ENCODE results near the gene PLEKHO2. TPM values are rescaled to one million over a fixed set of nuclear protein-coding genes. Genes with fewer than 3 reads are reported as not detected.

Gene PLEKHO2
- total and polyA plus RNA-seq, 2 donors (not counting 3 experiments of a cell fraction or from before 2014, with no cell fraction given): 21.9 to 24.9 TPM

DNA sequence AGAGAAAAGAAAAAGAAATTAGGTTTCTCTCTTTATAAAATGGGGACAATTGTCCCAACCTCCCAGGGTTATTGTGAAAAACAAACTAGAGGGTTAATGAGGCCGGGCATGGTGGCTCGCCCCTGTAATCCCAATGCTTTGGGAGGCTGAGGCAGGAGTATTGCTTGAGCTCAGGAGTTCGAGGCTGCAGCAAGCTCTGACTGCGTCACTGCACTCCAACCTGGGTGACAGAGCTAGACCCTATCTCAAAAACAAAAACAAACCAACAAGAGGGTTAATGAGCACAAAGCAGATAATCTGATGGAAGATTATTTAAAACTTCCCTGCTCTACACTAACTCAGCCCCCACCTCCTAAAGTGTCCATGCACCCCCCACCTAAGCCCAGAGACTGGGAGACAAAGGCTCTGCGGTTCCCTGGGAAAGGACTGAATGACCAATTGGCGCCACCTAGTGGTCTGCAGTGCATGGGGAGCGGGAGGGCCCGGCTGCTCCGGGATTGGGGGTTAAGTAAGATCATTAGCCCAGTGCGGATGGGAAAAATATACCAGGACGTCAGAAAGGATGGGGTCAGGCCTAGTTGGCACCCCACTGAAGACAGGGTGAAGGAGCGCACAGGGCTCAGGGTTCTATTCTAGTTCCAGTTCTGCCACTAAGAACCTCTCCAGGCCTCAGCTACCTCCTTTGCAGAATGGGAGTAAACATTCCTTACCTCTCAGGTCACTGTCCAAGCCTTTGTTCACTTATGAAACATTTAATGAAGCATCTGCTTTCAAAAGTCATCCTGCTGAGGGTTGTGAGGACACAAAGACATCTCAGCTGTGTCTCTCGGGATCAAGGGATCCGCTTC, 31.8 kb upstream of the PLEKHO2 start:
- Histone ChIP-seq H3K36me3 (ENCODE audit: control insufficient read depth in 2 of 2, extremely low read depth in 1 of 2, insufficient read depth in 2 of 2, low read length in 2 of 2) (no peaks in the 10 kb centered on the region), H3K4me2 (ENCODE audit: insufficient read depth, low read length) (no peak overlapping the region), H3K27me3 (ENCODE audit: control insufficient read depth in 2 of 2, insufficient read depth in 2 of 2, low read length in 2 of 2) (peaks cover 0 to 6% of the 10 kb centered on the region in 2 experiments), H3K4me1 (ENCODE audit: control insufficient read depth, extremely low read depth, insufficient read depth, low read length) (no peaks in the 10 kb centered on the region), H3K9me3 (replicated peaks; ENCODE audit: control insufficient read depth, insufficient read depth, low read length) (no peaks in the 10 kb centered on the region), H4K20me1 (replicated peaks; ENCODE audit: control insufficient read depth, extremely low read depth, insufficient read depth, low read length) (no peaks in the 10 kb centered on the region), H3K79me2 (ENCODE audit: control insufficient read depth, insufficient read depth, low read length) (no peaks in the 10 kb centered on the region), H3K9ac (replicated peaks; ENCODE audit: extremely low read depth, insufficient read depth, low read length) (no peak overlapping the region), H3K27ac (ENCODE audit: insufficient read depth, low read depth, low read length) (no peak overlapping the region), H3K4me3 (replicated peaks in 1 of 3; ENCODE audit: insufficient read depth in 1 of 3, low read depth in 1 of 3, low read length in 3 of 3) (no peak overlapping the region), H3K9me1 (replicated peaks; ENCODE audit: control insufficient read depth, extremely low read depth, insufficient read depth, low read length) (no peaks in the 10 kb centered on the region), H2AFZ (ENCODE audit: low read depth, low read length) (no peak overlapping the region)
- ChIA-PET POLR2A (interaction anchor here (0.6 kb wide), 1 partner anchor 136 kb away, joined by 4 read pairs; no protein-coding TSS in a partner anchor), CTCF (interaction anchor here (0.7 to 6.9 kb wide), 37 partner anchors 9 to 509 kb away, joined by 3 to 222 read pairs (median 4); partner anchors contain the start of genes ANKDD1A and PIF1)
- FAIRE-seq: peak; percentile 93
- DNase-seq (ENCODE audit: low read depth, low spot score): peak; percentile 67
- intact Hi-C loops (cut with micrococcal nuclease): loop anchor here (1.0 kb wide), 3 partner anchors 79 to 124 kb away; no protein-coding TSS in a partner anchor
- no peak for TF ChIP-seq JUN (IDR thresholded peaks at IDR 0.05; ENCODE audit: borderline replicate concordance, insufficient read depth, insufficient read length, low read depth)
- TF ChIP-seq, protein P1, sequence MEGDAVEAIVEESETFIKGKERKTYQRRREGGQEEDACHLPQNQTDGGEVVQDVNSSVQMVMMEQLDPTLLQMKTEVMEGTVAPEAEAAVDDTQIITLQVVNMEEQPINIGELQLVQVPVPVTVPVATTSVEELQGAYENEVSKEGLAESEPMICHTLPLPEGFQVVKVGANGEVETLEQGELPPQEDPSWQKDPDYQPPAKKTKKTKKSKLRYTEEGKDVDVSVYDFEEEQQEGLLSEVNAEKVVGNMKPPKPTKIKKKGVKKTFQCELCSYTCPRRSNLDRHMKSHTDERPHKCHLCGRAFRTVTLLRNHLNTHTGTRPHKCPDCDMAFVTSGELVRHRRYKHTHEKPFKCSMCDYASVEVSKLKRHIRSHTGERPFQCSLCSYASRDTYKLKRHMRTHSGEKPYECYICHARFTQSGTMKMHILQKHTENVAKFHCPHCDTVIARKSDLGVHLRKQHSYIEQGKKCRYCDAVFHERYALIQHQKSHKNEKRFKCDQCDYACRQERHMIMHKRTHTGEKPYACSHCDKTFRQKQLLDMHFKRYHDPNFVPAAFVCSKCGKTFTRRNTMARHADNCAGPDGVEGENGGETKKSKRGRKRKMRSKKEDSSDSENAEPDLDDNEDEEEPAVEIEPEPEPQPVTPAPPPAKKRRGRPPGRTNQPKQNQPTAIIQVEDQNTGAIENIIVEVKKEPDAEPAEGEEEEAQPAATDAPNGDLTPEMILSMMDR (IDR thresholded peaks at IDR 0.05; ENCODE audit: extremely low read depth in 1 of 2, insufficient read depth in 1 of 2, low read depth in 1 of 2, low read length in 2 of 2): peak; percentile 94 to 97
- BruUV-seq (replicated peaks): no TSS peak
- dilution Hi-C loops (cut with MboI; ENCODE audit: extremely low pct_ligation_motif_present, low sequenced_read_pairs): no loop called here
